Adipose tissue (tissue), 3 donors: ENCODE results near the gene ADCY4. TPM values are rescaled to one million over a fixed set of nuclear protein-coding genes. Genes with fewer than 3 reads are reported as not detected.
A peak's percentile ranks its signal among the peaks of the same experiment; 100 is the strongest.

Experiments
- H3K27ac ChIP-seq: one replicate; pipeline ENCODE4 v1.5.1; 2013; ENCODE audit warnings: low read depth, low read length
- WGBS, 3 donors: extraction: QIAGEN DNeasy Blood & Tissue Kit; methylation state at CpG; one replicate each; pipeline ENCODE4 v1.1.7; 2013; 5-methylcytosine and 5-hydroxymethylcytosine counted together
- polyA plus RNA-seq, 3 donors: library from polyadenylated mRNA; stranded (reverse); fragments of 200-250 nt; gene quantifications; one replicate each; pipeline ENCODE4 v1.2.3, GENCODE V29; 2013
- donor health status: healthy with polysubstance abuse.
- donor health status: Bipolar disorder and iron deficiency.
- donor health status: healthy.

Gene ADCY4
- polyA plus RNA-seq, 3 donors: 8.7 to 107 (median 56.4) TPM

DNA sequence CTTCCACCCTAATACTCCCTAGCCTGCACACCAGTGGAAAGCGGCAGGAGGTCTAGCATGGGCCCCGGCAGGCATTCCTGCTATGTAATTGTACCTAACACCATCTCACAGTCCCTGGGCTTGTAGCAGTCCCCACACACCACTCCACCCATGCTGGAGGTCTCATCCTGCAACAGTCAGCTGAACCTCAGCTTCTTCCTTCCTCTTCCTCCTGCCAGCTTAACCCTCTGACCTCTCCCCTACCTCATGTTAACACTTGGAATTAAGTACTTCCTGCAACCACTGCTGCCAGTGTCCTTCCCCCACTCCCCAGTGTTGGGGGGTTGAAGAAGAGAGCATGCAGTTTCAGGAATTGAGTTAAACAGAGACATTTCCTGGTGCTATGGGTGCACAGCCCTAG lies 7.6 kb downstream of the ADCY4 start:
- WGBS, 3 donors: 61 to 80% (median 64%) methylated on average over 2 of the region's 2 CpGs
- no peak overlapping the region for H3K27ac ChIP-seq

GRCh38 chr14:24325963-24326362 lies 8.9 kb downstream of the ADCY4 start:
- H3K27ac ChIP-seq: no peak overlapping the region
- 80 to 87% (median 84%) methylated on average over 9 of the region's 9 CpGs for WGBS, 3 donors

GRCh38 chr14:24325041-24325530 lies 9.8 kb downstream of the ADCY4 start:
- 67 to 76% (median 75%) methylated on average over 5 of the region's 5 CpGs for WGBS, 3 donors
- no peak overlapping the region for H3K27ac ChIP-seq

DNA sequence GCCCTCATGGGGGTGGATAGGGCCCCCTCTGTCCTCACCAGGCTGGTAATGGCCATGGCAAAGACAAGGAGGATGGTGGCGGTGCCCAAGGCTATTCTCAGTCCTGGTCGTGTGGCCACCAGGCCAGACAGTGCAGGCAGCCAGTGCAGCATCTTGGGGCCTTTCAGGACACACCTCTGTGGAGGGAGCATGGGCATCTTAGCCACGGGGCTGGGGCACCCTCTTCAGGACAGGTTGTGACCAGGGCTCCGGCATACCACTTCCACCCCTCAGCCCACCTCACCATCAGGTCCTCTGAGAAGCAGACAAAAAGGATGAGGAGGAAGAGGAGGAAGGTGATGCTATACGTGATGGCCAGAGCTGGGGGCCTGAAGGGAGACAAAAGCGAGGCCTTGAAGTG lies 10.8 kb downstream of the ADCY4 start:
- WGBS, 3 donors: 74 to 88% (median 84%) methylated on average over 6 of the region's 6 CpGs
- H3K27ac ChIP-seq: no peak overlapping the region

- WGBS, 3 donors: 63 to 74% (median 66%) methylated on average over 3 of the region's 3 CpGs
- no peak overlapping the region for H3K27ac ChIP-seq
Observed at GRCh38 chr14:24323341-24323740, 11.5 kb downstream of the ADCY4 start.

- WGBS, 3 donors: 84 to 88% (median 88%) methylated on average over 8 to 10 of the region's 10 CpGs
Observed at GRCh38 chr14:24322672-24323071, 12.2 kb downstream of the ADCY4 start.

DNA sequence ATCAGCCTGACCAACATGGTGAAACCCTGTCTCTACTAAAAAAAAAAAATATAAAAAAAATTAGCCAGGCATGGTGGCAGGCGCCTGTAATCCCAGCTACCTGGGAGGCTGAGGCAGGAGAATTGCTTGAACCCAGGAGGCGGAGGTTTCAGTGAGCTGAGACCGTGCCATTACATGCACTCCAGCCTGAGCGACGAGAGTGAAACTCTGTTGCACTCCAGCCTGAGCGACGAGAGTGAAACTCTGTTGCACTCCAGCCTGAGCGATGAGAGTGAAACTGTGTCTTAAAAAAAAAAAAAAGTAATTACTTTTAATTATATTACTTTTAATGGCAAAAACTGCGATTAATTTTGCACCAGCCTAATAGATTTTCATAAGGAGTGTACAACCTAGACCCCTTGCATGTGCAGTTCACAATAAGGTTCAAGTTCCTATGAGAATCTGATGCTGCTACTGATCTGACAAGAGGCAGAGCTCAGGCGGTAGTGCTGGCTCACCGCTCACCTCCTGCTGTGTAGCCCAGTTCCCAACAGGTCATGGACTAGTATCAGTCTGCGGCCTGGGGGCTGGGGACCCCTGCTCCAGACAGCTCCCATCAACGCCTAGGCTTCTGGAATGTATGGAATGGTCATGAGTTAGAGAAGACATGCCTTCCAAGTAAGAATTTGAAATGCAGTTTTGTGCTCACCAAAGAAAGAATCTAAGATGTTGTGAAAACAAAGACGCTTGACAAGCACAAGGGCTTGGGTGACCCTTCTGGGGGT lies 13.5 kb downstream of the ADCY4 start:
- WGBS, 3 donors: 82 to 92% (median 90%) methylated on average over 14 of the region's 14 CpGs
- no peak overlapping the region for H3K27ac ChIP-seq

More at GRCh38 chr14:24322672-24323071, 12.2 kb downstream of the ADCY4 start:
- H3K27ac ChIP-seq: no peak overlapping the region

DNA sequence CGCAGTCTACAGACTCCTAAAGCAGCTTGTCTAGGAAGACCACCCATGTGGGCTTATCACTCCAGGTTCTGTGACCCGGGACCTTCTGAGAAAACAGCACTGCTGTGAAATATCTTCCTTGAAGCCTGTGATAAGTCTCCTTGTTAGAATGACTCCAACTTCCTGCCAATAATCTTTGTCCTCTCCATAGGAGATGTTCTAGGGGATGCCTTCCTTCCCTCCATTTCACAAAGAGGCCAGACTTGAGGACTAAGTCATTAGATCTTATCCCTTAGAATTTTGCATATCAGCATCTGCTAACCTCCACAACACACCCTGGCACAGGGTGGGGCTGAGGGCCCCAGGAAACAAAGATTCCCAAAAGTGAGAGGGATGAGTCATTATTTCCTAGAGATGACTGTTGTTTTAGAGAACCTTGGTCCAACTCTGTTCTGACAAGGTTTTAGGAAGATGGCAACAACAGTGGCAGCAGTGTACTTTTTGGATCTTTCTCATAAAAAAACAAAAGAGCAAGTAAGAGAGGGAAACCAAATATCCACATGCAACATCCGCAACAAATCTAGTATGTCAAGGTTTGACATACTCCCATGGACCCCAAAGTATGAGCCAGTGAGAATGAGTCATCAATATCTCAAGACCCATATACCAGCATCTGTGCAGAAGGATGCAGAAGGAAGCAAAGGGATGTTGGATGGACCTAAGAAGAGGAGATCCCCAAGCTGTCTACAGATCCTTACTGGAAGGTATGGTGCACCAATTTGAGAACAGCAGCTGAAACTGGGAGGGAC lies 17.5 kb downstream of the ADCY4 start:
- WGBS, 3 donors: 89 to 93% (median 90%) methylated on average over 3 of the region's 3 CpGs
- H3K27ac ChIP-seq: no peak overlapping the region

DNA sequence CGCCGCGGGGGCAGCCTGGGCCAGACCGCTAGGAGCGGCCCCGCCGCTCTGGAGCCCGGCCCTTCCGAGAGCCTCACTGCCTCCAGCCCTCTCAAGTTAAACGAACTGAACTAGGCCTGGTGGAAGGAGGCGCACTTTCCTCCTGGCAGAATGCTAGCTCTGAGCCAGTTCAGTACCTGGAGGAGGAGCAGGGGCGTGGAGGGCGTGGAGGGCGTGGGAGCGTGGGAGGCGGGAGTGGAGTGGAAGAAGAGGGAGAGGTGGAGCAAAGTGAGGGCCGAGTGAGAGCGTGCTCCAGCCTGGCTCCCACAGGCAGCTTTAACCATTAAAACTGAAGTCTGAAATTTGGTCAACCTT lies 18.3 kb downstream of the ADCY4 start:
- no peak overlapping the region for H3K27ac ChIP-seq
- WGBS, 3 donors: 61 to 64% (median 64%) methylated on average over 13 to 18 of the region's 18 CpGs

- 30 to 54% (median 42%) methylated on average over 63 to 70 of the region's 70 CpGs for WGBS, 3 donors
- H3K27ac ChIP-seq: no peak overlapping the region
Observed at GRCh38 chr14:24315807-24316596, 18.9 kb downstream of the ADCY4 start.

GRCh38 chr14:24315243-24315806 lies 19.5 kb downstream of the ADCY4 start:
- WGBS, 3 donors: 58 to 88% (median 72%) methylated on average over 10 of the region's 10 CpGs
- no peak overlapping the region for H3K27ac ChIP-seq

DNA sequence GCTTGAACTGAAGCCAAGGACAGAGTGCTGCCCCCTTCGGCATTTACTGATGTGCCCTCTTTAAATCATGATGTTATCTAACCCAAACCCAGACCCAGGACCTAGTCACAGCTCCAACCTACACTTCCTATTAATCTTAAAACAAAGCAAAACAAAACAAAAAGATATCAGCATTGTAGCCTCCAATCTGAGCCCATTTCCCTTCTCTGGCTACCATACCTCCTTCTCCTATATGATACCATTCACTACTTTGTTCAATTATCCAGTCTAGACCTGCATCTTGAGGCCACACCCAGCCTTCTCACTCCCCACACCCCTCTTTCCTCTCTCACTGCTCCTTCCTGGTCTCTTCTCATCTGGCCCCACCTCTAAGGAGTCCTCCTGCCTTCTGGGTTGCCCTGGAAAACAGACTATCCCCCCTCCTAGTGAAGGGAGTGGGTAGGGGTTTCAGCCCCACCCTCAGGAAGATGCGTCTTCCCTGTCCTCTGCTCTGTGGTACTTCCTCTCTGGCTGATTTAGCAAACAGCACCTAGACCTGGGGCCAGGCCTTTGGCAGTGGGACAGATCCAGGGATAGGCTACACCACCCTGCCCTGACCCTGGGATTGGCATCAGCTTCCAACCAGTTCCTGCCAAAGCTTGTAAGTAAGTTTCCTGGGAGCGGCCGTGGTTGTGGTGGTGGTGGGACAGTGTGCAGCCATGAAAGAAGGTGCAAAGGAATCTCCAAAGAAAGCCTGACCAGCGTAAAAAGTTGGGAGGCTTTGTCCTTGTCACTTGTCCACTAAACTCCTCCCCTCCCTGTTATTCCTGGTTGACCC lies 20.3 kb downstream of the ADCY4 start:
- no peak overlapping the region for H3K27ac ChIP-seq
- WGBS, 3 donors: 57 to 76% (median 65%) methylated on average over 5 of the region's 5 CpGs

DNA sequence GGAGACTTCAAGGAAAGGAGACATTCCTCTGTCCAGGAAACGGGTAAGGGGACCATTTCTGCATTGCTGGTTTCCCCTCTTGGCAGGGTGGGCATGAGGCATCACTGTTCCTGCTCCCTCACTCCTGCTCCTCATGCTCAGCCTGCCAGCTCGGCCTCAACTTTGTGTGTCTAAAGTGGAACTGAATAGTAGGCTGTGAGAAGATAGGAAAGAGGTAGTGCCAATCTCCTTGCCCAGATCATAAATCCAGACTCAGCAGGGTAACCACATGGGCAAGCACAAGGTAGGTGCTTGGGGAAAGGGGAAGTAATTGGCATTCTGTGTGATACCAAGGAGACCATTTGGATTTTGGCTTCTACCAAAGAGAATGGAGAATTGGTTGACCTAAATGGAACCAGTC lies 21.0 kb downstream of the ADCY4 start:
- WGBS, 3 donors: 52 to 76% (median 60%) methylated on average over 2 of the region's 2 CpGs
- H3K27ac ChIP-seq: no peak overlapping the region

DNA sequence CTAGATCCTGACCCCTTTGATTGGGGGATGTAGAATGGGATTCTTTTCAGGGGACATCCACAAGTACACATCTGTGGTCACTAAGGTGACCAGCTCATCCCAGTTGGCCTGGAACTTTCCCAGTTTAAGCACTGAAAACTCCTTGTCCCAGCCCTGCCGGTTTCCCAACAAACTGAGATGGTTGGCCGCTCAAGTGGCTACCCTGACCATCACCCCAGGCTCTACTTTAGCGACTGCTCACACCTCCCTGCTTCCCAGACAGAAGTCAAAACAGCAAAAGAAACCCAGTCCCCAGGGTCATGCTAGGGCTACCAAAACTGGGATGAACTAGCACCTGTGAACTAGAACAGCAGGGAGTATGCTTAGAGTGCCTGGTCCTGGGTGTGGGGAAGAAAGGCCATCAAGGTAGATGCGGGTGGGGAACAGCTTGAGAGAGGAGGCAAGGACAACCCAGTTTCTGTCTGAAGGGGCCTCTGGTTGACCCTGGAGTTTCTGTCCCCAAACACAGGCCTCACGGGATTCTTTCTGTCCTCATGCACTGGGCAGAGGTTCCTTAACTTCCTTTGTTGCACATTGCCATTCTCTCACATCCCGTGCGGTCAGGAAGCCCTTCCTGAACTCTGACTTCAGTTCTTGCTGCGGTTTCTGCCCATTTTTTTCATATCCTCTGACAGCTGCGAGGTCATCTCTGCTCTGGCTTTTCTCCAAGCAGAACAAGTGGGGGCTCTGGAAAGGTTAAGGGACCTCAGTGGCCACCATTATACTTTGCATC lies 21.9 kb downstream of the ADCY4 start:
- WGBS, 3 donors: 34 to 70% (median 42%) methylated on average over 9 of the region's 9 CpGs
- H3K27ac ChIP-seq: peak overlapping the region; percentile 31

- peak overlapping the region; percentile 52 for H3K27ac ChIP-seq
- WGBS, 3 donors: 67 to 83% (median 75%) methylated on average over 1 of the region's 1 CpG
Observed at GRCh38 chr14:24311837-24312615, 22.8 kb downstream of the ADCY4 start.
